ENCODE results near the gene AXDND1.
"Not testable (repeated sequence)": the region's sequence is repeated elsewhere in the genome, so short reads cannot be mapped to it uniquely, and the experiment has no call there.

The AXDND1 gene

DNA sequence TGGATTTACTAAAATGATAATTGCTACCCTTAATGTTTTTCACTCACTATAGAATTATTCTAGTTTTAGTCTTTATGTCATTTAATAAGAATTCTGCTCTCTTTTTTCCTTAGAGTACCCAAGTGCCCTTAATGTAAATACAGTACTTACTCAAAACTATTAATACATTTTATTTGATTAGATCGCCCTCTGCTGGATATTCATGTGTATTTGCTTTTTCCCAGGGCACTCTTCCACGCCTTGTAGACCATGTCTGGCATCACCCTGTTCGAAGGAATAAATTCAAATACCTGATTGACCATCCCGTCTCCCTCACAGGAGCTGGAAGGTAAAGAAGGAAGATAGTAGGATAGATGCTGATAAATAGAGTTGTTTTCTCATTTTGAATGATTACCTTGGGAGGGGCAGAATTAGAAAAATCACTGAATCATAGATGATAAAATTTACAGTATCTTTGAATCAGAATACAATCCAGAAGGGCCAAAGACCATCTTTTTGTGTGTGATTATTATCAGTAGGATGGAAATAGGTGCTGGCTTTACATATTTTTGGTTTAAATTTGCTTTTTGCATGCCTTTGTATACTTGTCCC, 4.1 kb downstream of the AXDND1 start:
- no peak for DNase-seq (ENCODE audit: low read depth in 2 of 2)

DNA sequence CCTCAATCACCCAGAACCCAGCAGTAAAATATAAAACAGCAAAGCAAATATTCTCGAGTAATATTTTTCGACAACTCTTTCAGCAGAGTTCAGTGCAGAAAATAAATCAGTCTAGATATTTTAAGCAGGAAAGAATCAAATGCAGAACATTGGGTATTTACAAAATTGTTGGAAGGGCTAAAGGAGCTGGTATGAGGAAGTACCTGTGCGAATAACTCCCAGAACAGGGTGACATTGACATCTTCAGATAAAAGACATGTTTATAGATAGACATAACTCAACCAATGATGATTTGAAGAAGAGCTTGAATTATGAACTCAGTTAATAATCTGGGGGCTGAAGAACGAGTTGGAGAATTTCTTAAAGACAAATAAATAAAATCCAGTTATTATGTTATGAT, 6.4 kb downstream of the AXDND1 start:
- no peak for DNase-seq (ENCODE audit: low read depth in 2 of 2)

DNA sequence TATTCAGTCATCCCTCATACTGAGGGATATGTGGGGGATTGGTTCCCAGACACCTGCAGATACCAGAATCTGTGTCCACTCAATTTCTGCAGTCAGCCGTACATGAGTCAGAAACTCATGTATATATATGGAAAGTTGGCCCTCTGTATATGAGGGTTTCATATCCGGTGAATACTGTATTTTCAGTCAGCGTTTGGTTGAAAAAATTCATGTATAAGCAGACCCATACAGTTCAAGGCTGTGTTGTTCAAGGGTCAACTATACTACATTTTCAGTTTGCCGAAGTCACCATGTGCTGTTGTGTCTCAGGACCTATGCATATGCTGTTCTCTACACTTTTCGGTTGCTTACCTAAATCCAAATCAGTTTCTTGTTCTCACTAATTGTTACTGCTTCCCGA, 10.5 kb downstream of the AXDND1 start:
- DNase-seq (ENCODE audit: low read depth in 2 of 2): no peak

DNA sequence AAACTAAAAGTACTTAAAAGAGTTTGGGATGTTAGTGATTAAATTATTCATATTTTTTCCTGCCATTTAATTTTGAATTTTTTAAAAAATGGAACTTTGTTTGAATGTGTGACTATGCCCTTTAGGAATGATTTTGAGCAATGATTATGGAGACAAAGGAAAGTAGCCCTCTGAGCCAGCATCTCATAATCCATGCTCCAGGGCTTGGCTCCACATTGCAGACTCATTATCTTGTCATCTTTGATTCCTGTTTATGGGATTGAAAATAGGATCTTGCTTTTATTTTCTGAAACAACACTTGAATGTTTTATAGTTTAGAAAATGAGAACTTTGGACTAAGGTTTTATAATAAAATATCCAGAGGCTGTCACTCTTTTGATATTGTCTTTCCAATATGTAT, 14.5 kb downstream of the AXDND1 start:
- no peak for DNase-seq (ENCODE audit: low read depth in 2 of 2)

DNA sequence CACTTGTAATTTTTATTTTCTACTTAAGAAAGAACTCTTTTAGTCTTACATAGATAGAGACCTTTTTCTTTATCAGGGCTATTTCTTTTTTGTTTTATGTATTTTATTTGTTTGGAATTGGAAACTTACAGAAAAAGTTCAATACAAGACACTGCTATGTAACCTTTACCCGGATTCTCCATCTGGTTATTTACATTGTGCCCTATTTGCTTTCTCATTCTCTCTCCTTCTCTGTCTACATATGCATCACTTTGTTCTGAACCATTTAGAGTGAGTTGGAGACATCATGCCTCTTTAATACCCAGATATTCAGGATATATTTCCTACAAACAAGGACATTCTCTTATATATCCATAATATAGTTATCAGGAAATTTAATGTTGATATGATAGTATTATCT, 18.3 kb downstream of the AXDND1 start:
- DNase-seq (ENCODE audit: low read depth in 2 of 2): no peak

DNA sequence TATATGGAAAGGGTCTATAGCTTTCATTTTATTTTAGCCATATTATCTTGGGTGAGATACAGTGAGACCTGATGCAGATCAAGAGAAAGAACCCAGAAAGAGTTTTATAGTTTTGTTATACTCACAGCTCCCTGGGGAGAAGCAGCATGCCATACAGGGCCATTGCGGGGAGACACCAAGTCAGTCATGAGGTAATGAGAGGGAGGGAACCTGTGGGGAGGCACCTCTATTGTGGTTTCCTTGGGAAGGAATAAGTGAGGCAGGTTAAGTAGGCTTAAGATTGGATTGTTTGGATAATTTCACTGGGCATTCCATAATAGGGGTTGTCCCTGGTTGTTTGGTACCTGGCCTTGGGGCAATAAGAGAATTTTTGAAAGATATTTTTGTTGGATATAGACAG, 19.7 kb downstream of the AXDND1 start:
- no peak for DNase-seq (ENCODE audit: low read depth in 2 of 2)

DNA sequence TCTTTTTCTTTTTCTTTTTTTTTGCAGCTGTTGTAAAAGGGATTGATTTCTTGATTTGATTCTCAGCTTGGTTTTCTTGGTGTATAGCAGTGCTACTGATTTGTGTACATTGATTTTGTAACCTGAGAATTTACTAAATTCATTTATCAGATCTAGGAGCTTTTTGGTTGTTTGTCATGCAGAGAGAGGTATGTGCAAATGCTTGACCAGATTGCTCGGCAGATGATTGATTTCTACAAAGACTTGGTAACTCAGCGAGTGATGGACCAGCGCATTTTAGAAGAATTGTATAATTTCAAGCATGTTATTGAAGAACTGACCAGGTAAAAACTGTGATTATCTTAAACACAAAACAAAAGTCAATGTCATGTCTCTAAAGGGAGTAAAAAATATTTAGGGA, 27.9 kb downstream of the AXDND1 start:
- DNase-seq (ENCODE audit: low read depth in 2 of 2): no peak

DNA sequence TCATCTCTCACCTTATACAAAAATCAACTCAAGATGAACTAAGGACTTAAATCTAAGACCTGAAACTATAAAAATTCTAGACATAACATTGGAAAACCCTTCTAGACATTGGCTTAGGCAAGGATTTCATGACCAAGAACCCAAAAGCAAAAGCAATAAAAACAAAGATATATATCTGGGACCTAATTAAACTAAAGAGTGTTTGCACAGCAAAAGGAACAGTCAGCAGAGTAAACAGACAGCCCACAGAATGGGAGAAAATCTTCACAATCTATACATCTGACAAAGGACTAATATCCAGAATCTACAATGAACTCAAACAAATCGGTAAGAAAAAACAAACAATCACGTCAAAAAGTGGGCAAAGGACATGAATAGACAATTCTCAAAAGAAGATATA, 33.6 kb downstream of the AXDND1 start:
- not testable (repeated sequence) for DNase-seq (ENCODE audit: low read depth in 2 of 2)

DNA sequence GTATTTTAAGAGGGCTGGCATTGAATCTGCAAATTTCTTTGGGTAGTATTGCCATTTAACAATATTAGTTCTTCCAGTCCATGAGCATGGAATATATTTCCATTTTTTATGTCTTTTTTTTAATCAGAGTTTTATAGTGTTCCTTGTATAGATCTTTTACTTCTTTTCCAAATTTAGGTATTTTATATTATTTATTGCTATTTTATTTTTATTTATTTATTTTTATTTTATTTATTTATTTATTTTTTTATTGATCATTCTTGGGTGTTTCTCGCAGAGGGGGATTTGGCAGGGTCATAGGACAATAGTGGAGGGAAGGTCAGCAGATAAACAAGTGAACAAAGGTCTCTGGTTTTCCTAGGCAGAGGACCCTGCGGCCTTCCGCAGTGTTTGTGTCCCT, 52.0 kb downstream of the AXDND1 start:
- DNase-seq (ENCODE audit: low read depth in 2 of 2): not testable (repeated sequence)

DNA sequence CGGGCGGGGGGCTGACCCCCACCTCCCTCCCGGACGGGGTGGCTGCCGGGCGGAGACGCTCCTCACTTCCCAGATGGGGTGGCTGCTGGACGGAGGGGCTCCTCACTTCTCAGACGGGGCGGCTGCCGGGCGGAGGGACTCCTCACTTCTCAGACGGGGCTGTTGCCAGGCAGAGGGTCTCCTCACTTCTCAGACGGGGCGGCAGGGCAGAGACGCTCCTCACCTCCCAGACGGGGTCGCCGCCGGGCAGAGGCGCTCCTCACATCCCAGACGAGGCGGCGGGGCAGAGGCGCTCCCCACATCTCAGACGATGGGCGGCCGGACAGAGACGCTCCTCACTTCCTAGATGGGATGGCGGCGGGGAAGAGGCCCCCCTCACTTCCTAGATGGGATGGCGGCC, 52.9 kb downstream of the AXDND1 start:
- not testable (repeated sequence) for DNase-seq (ENCODE audit: low read depth in 2 of 2)

DNA sequence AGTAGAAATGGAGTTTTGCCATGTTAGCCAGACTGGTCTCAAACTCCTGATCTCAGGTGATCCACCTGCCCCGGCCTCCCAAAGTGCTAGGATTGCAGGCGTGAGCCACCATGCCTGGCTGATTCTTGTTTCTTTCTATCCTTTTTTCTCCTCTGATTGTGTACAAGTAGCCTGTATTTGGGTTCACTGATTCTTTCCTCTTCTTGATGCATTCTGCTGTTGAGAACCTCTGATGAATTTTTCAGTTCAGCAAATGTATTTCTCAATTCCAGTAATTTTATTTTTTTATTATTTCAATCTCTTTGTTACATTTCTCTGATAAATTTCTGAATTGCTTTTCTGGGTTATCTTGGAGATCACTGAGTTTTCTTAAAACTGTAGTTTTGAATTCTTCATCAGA, 58.8 kb downstream of the AXDND1 start:
- DNase-seq (ENCODE audit: low read depth in 2 of 2): no peak

DNA sequence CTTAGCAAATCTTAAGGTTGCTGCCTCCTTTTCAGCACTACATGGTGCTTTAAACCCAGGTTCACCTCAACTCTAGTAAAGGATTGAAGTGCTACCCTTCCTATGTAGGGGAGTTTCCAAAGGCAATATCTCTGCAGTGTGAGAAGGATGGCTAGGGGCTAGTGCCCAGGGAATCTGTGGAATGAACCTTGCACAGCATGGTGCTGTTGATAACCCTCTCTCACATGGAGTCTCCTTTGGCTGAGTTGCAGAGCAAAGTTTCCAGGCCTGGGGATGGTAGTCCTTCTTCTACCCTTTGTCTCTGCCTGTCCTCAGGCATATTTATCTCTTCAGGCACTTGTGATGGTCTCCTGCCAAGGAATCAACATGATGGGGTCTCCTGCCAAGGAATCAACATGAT, 59.4 kb downstream of the AXDND1 start:
- no peak for DNase-seq (ENCODE audit: low read depth in 2 of 2)

DNA sequence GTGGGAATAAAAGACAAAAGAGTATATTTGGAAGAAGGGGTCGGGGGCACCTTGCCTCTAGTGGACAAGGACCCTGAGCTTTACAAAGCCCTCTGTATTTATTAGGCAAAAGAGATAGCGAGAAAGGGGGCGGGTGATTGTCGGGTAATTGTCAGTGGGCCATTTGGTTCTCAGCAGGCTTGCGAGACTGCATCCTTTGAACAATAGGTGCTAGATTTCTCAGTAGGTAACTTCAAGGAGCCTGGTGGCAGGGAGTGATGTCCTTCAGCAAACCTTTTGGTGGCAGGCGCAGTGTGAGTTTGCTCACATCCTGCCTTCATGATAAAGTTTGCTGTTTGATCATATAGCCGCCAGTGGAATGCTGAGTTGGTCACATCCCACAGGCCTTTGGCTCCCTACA, 71.4 kb downstream of the AXDND1 start:
- no peak for DNase-seq (ENCODE audit: low read depth in 2 of 2)

DNA sequence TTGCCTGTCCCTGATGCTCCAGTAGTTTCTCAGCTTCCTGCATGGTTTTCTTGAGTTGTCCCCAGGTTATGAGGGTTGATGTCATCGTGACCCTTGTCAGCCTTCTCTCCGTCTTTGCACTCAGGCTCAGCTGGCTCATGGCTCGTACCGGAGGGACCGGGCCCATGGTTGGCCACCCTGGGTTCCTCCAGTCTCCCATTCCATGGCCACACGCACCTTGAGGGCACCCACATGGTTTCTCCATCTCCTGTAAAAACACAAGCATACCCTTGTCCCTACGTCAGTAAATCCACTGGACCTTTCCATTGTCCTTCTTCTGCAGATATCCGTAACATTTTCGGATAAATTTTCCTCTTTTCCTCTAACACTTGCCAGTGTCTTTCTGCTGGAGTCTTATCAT, 73.9 kb downstream of the AXDND1 start:
- not testable (repeated sequence) for DNase-seq (ENCODE audit: low read depth in 2 of 2)

DNA sequence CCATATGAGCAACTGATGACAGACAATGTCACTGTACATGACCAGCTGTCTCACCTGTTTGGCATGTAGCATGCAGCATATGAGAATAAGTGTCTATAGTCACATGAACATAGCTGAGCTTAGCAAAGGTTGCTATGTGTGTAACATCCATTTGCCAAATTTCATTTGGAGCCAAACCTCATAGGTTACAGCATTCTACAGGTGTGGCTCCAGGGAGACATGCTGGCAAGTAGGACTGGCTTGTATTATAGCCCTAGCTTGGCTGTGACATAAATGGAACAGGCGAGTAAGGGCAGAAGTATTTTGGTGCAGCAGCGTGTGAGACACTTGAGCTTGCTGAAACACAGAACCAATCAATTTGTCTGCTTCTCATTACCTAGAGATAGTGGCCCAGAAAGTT, 74.5 kb downstream of the AXDND1 start:
- DNase-seq (ENCODE audit: low read depth in 2 of 2): not testable (repeated sequence)

DNA sequence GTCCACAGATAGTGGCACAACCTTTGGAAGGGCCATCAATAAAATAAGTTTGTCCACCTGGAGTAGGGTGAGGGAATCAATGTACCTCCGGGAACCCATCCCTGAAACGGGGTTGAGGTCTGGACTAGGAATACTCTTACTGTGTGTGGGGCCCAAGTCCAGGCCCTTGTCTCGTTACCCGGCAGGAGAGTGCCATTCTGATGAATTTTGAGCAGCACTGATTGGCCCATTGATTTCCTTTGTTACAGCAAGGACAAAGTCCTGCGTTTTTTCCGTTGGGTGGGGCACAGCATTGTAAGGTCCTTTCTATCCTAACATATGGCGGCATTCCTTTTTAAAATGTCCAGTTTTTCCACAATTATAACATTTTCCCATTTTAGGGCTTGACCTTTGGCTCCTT, 75.2 kb downstream of the AXDND1 start:
- DNase-seq (ENCODE audit: low read depth in 2 of 2): no peak

DNA sequence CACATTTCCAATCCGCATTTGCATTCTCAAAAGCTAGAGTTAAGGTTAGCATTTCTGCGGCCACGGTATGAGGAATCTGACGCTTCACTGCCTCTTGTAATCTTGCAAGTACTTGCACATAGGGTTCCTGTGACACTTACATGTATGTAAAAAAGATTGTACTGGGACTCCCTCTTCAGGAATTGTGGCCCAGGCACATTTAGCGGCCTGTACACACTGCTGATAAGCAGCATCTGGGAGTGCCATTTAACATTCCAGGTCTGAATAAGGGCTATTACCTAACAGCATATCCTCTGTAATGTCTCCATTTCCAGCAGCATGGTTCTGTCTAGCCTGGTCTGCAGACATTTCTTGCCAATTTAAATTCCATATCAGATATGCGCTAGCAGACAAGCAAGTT, 75.7 kb downstream of the AXDND1 start:
- DNase-seq (ENCODE audit: low read depth in 2 of 2): no peak

DNA sequence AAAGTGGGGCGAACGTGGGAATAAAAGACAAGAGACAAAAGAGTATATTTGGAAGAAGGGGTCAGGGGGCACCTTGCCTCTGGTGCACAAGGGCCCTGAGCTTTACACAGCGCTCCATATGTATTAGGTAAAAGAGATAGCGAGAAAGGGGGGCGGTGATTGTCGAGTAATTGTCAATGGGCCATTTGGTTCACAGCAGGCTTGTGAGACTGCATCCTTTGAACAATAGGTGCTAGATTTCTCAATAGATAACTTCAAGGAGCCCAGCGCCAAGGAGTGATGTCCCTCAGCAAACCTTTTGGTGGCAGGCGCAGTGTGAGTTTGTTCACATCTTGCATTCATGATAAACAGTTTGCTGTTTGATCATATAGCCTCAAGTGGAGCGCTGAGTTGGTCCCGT, 77.1 kb downstream of the AXDND1 start:
- not testable (repeated sequence) for DNase-seq (ENCODE audit: low read depth in 2 of 2)

DNA sequence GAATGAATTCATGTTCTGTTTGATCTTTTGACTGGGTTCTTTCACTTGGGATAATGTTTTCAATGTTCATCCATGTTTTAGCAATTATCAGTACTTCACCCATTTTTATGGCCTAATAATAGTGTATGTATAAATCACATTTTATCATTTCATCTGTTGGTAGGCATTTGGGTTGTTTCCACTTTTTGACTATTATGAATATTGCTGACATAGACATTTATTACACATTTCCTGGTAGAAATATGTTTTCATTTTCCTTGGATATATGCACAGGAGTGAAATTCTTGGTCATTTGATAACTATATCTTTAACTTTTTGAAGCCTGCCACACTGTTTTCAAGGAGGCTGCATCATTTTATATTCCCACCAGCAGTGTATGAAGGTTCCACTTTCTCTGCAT, 79.8 kb downstream of the AXDND1 start:
- no peak for DNase-seq (ENCODE audit: low read depth in 2 of 2)

DNA sequence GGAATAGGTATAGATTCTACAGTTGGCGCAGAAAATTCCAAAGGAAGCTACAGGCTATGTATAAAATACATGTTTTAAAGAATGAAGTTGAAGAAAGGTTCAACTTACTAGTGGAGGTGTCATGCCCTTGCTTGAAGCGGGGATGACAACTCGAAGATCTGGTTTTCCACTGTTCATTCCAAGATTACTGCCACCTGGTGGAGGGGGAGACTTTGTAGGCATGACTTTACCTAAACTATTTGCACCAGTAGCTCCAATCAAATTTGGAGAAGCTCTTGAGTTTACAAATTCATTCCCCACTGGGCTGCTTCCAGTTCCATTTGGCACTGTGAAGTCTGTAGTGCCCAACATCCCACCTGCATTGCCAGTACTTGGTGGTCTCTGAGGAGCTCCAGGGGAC, 81.7 kb downstream of the AXDND1 start:
- no peak for DNase-seq (ENCODE audit: low read depth in 2 of 2)

DNA sequence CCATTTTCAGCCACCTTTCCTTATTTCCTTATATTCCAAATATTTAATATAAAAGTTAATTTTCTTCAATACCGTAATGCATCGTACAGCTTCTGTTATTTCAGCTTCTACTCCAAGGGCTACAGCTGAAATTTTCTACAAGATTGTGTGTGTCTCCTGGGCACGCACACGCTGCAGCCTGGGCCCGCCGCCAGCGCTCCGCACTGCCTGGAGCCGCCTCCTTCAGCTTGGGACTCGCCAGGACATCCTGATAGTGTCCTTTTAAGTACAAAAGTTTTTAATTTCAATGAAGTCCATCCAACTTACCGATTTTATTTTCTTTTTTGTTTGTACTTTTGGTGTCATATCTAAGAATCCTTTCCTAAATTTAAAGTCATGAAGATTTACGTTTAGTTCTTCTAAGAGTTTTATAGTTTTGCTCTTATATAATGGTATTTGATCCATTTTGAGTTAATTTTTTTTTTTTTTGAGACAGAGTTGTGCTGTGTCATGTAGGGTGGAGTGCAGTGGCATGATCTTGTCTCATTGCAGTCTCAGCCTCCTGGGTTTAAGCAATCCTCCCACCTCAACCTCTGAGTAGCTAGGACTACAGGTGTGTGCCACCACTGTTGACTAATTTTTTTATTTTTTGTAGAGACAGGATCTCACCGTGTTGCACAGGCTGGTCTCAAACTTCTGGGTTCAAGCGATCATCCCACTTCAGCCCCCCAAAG, 82.8 kb downstream of the AXDND1 start:
- DNase-seq (ENCODE audit: low read depth in 2 of 2): no peak

DNA sequence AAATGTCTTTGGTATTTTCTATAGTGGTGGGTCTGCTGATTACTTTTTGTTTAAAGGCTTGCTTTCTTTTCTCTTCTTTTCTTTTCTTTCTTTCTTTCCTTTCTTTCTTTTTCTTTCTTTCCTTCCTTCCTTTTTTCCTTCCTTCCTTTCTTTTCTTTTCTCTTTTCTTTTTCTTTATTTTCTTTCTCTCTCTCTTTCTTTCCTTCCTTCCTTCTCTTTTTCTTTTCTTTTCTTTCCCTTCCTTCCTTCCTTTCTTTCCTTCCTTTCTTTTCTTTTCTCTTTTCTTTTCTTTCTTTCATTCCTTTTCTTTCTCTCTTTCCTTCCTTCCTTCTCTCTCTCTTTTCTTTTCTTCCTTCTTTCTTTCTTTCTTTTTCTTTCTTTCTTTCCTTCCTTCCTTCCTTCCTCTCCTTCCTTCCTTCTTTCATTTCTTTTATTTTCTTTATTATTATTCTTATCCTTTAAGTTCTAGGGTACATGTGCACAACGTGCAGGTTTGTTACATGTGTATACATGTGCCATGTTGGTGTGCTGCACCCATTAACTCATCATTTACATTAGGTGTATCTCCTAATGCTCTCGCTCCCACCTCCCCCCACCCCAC, 93.9 kb downstream of the AXDND1 start:
- not testable (repeated sequence) for DNase-seq (ENCODE audit: low read depth in 2 of 2)

DNA sequence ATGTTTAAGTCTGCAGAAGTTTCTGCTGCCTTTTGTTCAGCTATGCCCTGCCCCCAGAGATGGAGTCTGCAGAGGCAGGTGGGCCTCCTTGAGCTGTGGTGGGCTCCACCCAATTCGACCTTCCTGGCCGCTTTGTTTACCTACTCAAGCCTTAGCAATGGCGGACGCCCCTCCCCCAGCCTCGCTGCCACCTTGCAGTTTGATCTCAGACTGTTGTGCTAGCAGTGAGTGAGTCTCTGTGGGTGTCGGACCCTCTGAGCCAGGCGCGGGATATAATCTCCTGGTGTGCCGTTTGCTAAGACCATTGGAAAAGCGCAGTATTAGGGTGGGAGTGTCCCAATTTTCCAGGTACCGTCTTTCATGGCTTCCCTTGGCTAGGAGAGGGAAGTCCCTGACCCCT, 99.9 kb downstream of the AXDND1 start:
- not testable (repeated sequence) for DNase-seq (ENCODE audit: low read depth in 2 of 2)

DNA sequence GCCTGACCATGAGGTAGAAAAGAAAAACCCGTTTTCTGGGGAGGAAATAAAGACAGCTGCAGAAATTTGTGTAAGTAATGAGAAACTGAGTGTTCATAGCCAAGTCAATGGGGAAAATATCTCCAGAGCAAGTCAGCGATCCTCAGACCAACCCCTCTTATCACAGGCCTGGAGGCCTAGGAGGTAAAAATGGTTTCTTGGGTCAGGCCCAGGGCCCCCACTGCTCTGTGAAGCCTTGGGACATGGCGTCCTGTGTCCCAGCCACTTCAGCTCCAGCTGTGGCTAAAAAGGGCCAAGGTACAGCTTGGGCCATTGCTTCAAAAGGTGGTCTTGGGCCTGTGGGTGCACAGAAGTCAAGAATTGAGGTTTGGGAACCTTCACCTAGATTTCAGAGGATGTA, 108.9 kb downstream of the AXDND1 start:
- no peak for DNase-seq (ENCODE audit: low read depth in 2 of 2)
